DND-41 (cell line): ENCODE results near the gene EYS.

Experiments
- ATAC-seq: fragments of 200-7000 bp; cut with Tn5 transposase; 3 replicates; pipeline ENCODE4 v1.9.1; 2021; ENCODE audit warnings: low read depth; ENCODE audit not compliant: insufficient read depth
- DNase-seq: peaks from one replicate; pipeline ENCODE4 v3.0.0-alpha.2; 2020
- H2AFZ ChIP-seq: 2 replicates; pipeline ENCODE4 v1.6.0; 2012; ENCODE audit warnings: low read depth, low read length
- H3K27ac ChIP-seq: 2 replicates; pipeline ENCODE4 v1.5.1; 2012; ENCODE audit warnings: low read length, inconsistent platforms
- H3K27me3 ChIP-seq: fragments of 200-600 bp; sonication (generic); 2 replicates; pipeline ENCODE4 v1.6.0; 2012; ENCODE audit warnings: low read length, mild to moderate bottlenecking, inconsistent platforms; ENCODE audit not compliant: insufficient read depth, poor library complexity
- H3K36me3 ChIP-seq: 2 replicates; pipeline ENCODE4 v1.5.1; 2012; ENCODE audit warnings: low read length, inconsistent platforms; ENCODE audit not compliant: insufficient read depth
- H3K4me1 ChIP-seq: 2 replicates; pipeline ENCODE4 v1.5.1; 2012; ENCODE audit warnings: mild to moderate bottlenecking, low read length; ENCODE audit not compliant: insufficient read depth
- H3K4me2 ChIP-seq: 2 replicates; pipeline ENCODE4 v1.6.0; 2012; ENCODE audit warnings: mild to moderate bottlenecking, moderate library complexity, low read length, inconsistent platforms; ENCODE audit not compliant: insufficient read depth
- H3K4me3 ChIP-seq, 2 experiments: fragments of 200-600 bp in 1 of 2; shearing (Covaris generic) in 1 of 2; 2 replicates each; pipeline ENCODE4 v1.5.1; 2012 to 2016; ENCODE audit warnings: inconsistent platforms in 2 of 2, low read length in 2 of 2, mild to moderate bottlenecking in 2 of 2, low read depth in 1 of 2, moderate library complexity in 1 of 2
- H3K79me2 ChIP-seq: 2 replicates; pipeline ENCODE4 v1.6.0; 2012; ENCODE audit warnings: low read length, inconsistent platforms; ENCODE audit not compliant: insufficient read depth
- H3K9ac ChIP-seq: 2 replicates; pipeline ENCODE4 v1.6.0; 2012; ENCODE audit warnings: low read depth, mild to moderate bottlenecking, inconsistent platforms, low read length, moderate library complexity
- H3K9me3 ChIP-seq: 2 replicates; pipeline ENCODE4 v1.5.1; 2012; ENCODE audit warnings: low read length, moderate library complexity, mild to moderate bottlenecking, inconsistent platforms; ENCODE audit not compliant: insufficient read depth, severe bottlenecking
- H4K20me1 ChIP-seq: 2 replicates; pipeline ENCODE4 v1.6.0; 2012; ENCODE audit warnings: low read length; ENCODE audit not compliant: insufficient read depth
- CTCF ChIP-seq: IDR thresholded peaks from 2 replicates; pipeline ENCODE4 v1.5.1; 2012; ENCODE audit warnings: borderline replicate concordance, low read length, moderate library complexity, mild to moderate bottlenecking; ENCODE audit not compliant: poor library complexity, severe bottlenecking; ENCODE audit errors: extremely low read depth
- EZH2 ChIP-seq: IDR thresholded peaks from 3 replicates; pipeline ENCODE4 v1.6.1; 2012; ENCODE audit warnings: borderline replicate concordance, low read depth, mild to moderate bottlenecking, moderate library complexity, low read length, inconsistent platforms; ENCODE audit not compliant: severe bottlenecking

The EYS gene

GRCh38 chr6:63675138-63675537 is 2031.9 kb downstream of the EYS start:
- ATAC-seq (no peak), DNase-seq (no peak)
- Histone ChIP-seq H3K36me3 (peaks cover 29% of the 10 kb centered on the region), H2AFZ (no peak overlapping the region), H4K20me1 (peaks cover 88% of the 10 kb centered on the region), H3K79me2 (peaks cover 100% of the 10 kb centered on the region), H3K4me3 (no peak overlapping the region), H3K4me1 (no peaks in the 10 kb centered on the region), H3K9me3 (no peaks in the 10 kb centered on the region), H3K27me3 (no peaks in the 10 kb centered on the region), H3K4me2 (no peak overlapping the region), H3K9ac (no peak overlapping the region), H3K27ac (no peak overlapping the region)
- TF ChIP-seq EZH2 = no peak
- TF ChIP-seq CTCF = no peak

- peaks cover 24% of the 10 kb centered on the region for H3K36me3 ChIP-seq
- no peak for DNase-seq
- no peak overlapping the region for H3K4me3 ChIP-seq
- no peaks in the 10 kb centered on the region for H3K27me3 ChIP-seq
- no peak overlapping the region for H2AFZ ChIP-seq
- H3K9me3 ChIP-seq = no peaks in the 10 kb centered on the region
- H3K4me1 ChIP-seq = no peaks in the 10 kb centered on the region
- H3K4me2 ChIP-seq = no peak overlapping the region
- TF ChIP-seq CTCF (no peak), EZH2 (no peak)
- H3K79me2 ChIP-seq = peaks cover 100% of the 10 kb centered on the region
- peaks cover 86% of the 10 kb centered on the region for H4K20me1 ChIP-seq
- ATAC-seq = no peak
- H3K9ac ChIP-seq = no peak overlapping the region
- no peak overlapping the region for H3K27ac ChIP-seq
Measured at GRCh38 chr6:63674635-63675034, 2032.4 kb downstream of the EYS start.

GRCh38 chr6:63673692-63674091 is 2033.3 kb downstream of the EYS start:
- ATAC-seq (no peak), DNase-seq (no peak)
- Histone ChIP-seq H3K4me3 (no peak overlapping the region), H3K4me1 (no peaks in the 10 kb centered on the region), H3K9me3 (no peaks in the 10 kb centered on the region), H3K27me3 (no peaks in the 10 kb centered on the region), H2AFZ (no peak overlapping the region), H3K36me3 (peaks cover 15% of the 10 kb centered on the region; the same call in 1 of the 2 replicates), H4K20me1 (peaks cover 88% of the 10 kb centered on the region), H3K27ac (no peak overlapping the region), H3K4me2 (no peak overlapping the region), H3K79me2 (peaks cover 100% of the 10 kb centered on the region), H3K9ac (no peak overlapping the region)
- TF ChIP-seq EZH2 (no peak), CTCF (no peak)

- H3K4me1 ChIP-seq = no peaks in the 10 kb centered on the region
- ATAC-seq (no peak), DNase-seq (no peak)
- H3K4me2 ChIP-seq = no peak overlapping the region
- TF ChIP-seq CTCF (no peak), EZH2 (no peak)
- no peaks in the 10 kb centered on the region for H3K27me3 ChIP-seq
- peaks cover 100% of the 10 kb centered on the region for H3K79me2 ChIP-seq
- peaks cover 15% of the 10 kb centered on the region; the same call in 1 of the 2 replicates for H3K36me3 ChIP-seq
- no peak overlapping the region for H3K27ac ChIP-seq
- H3K9me3 ChIP-seq = no peaks in the 10 kb centered on the region
- H2AFZ ChIP-seq = no peak overlapping the region
- H4K20me1 ChIP-seq = peaks cover 89% of the 10 kb centered on the region
- H3K9ac ChIP-seq = no peak overlapping the region
- no peak overlapping the region for H3K4me3 ChIP-seq
Measured at GRCh38 chr6:63672582-63673129, 2034.4 kb downstream of the EYS start.
